ENCODE results near the gene CASZ1.

CASZ1 gene

GRCh38 chr1:10651793-10652192, 144.7 kb downstream of the CASZ1 start:
- no peak for DNase-seq (ENCODE audit: low read depth in 3 of 3)

- no peak for DNase-seq (ENCODE audit: low read depth in 3 of 3)
These were observed 145.1 kb downstream of the CASZ1 start for GRCh38 chr1:10651389-10651766.

- DNase-seq (ENCODE audit: low read depth in 3 of 3): no peak
These were observed 145.7 kb downstream of the CASZ1 start for GRCh38 chr1:10650556-10651388.

- no peak for DNase-seq (ENCODE audit: low read depth in 3 of 3)
These were observed 146.8 kb downstream of the CASZ1 start for GRCh38 chr1:10649517-10650201.

GRCh38 chr1:10648689-10649516, 147.5 kb downstream of the CASZ1 start:
- DNase-seq (ENCODE audit: low read depth in 3 of 3): no peak

- no peak for DNase-seq (ENCODE audit: low read depth in 3 of 3)
These were observed 148.9 kb downstream of the CASZ1 start for GRCh38 chr1:10647414-10648170.

GRCh38 chr1:10646347-10646861, 150.0 kb downstream of the CASZ1 start:
- no peak for DNase-seq (ENCODE audit: low read depth in 3 of 3)

GRCh38 chr1:10644307-10645128, 151.9 kb downstream of the CASZ1 start:
- DNase-seq (ENCODE audit: low read depth in 3 of 3): no peak

- DNase-seq (ENCODE audit: low read depth in 3 of 3): no peak
These were observed 152.7 kb downstream of the CASZ1 start for GRCh38 chr1:10643607-10644306.

- no peak for DNase-seq (ENCODE audit: low read depth in 3 of 3)
These were observed 153.9 kb downstream of the CASZ1 start for GRCh38 chr1:10642403-10643080.

GRCh38 chr1:10641976-10642375, 154.5 kb downstream of the CASZ1 start:
- no peak for DNase-seq (ENCODE audit: low read depth in 3 of 3)

GRCh38 chr1:10640843-10641553, 155.4 kb downstream of the CASZ1 start:
- DNase-seq (ENCODE audit: low read depth in 3 of 3): no peak

GRCh38 chr1:10639775-10640578, 156.5 kb downstream of the CASZ1 start:
- DNase-seq (ENCODE audit: low read depth in 3 of 3): no peak

- no peak for DNase-seq (ENCODE audit: low read depth in 3 of 3)
These were observed 157.3 kb downstream of the CASZ1 start for GRCh38 chr1:10639011-10639774.

GRCh38 chr1:10638559-10639005, 157.9 kb downstream of the CASZ1 start:
- no peak for DNase-seq (ENCODE audit: low read depth in 3 of 3)

- no peak for DNase-seq (ENCODE audit: low read depth in 3 of 3)
These were observed 158.4 kb downstream of the CASZ1 start for GRCh38 chr1:10637834-10638558.

All from stimulated activated CD4-positive, alpha-beta T cell treated with anti-CD3 and anti-CD28 coated beads, TNF-alpha, amount 100 ng/mL, for 48 hours (primary cell).